OCI-LY3 (cell line): Measurements from ENCODE around the gene PUS7.

ENCODE experiments used
- EZH2phosphoT487 ChIP-seq: fragments of 200-600 bp; shearing (Covaris generic); IDR thresholded peaks from 2 replicates; pipeline ENCODE4 v1.6.1; 2018; ENCODE audit warnings: antibody characterized with exemption, mixed run types, low read depth
- TF ChIP-seq, protein P1 (sequence below): fragments of 200-600, 300-600 bp; sonication (generic); IDR thresholded peaks from 2 replicates; pipeline ENCODE4 v1.5.1; 2014; ENCODE audit warnings: antibody characterized with exemption, low read length, low read depth

DNA sequence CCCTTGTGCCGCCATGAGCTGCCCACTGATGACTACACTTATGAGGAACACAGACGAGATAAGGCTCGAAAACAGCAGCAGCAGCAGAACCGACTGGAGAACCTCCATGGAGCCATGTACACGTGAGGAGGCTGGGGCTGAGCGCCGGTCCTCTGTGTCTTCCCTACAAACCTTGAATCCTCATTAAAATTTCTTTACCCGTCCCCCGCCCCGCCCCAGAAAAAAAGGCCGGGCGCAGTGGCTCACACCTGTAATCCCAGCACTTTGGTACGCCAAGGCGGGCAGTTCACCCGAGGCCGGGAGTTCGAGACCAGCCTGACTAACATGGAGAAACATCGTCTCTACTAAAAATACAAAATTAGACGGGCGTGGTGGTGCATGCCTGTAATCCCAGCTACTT is 8.5 kb upstream of the PUS7 start:
- TF ChIP-seq, protein P1, sequence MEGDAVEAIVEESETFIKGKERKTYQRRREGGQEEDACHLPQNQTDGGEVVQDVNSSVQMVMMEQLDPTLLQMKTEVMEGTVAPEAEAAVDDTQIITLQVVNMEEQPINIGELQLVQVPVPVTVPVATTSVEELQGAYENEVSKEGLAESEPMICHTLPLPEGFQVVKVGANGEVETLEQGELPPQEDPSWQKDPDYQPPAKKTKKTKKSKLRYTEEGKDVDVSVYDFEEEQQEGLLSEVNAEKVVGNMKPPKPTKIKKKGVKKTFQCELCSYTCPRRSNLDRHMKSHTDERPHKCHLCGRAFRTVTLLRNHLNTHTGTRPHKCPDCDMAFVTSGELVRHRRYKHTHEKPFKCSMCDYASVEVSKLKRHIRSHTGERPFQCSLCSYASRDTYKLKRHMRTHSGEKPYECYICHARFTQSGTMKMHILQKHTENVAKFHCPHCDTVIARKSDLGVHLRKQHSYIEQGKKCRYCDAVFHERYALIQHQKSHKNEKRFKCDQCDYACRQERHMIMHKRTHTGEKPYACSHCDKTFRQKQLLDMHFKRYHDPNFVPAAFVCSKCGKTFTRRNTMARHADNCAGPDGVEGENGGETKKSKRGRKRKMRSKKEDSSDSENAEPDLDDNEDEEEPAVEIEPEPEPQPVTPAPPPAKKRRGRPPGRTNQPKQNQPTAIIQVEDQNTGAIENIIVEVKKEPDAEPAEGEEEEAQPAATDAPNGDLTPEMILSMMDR, result no peak
- TF ChIP-seq EZH2phosphoT487, result no peak
